Activated T-cell treated with anti-CD3 and anti-CD28 coated beads, Interleukin-2, amount 50 U/mL, for 1 hour (primary cell): ENCODE results near the gene WTAP.
"Not testable (repeated sequence)": the region's sequence is repeated elsewhere in the genome, so short reads cannot be mapped to it uniquely, and the experiment has no call there.

Source experiments
- DNase-seq: peaks from one replicate; pipeline ENCODE4 v3.0.0-alpha.2; 2020

The WTAP gene

GRCh38 chr6:159729598-159730331 lies 2.5 kb downstream of the WTAP start:
- DNase-seq: no peak

GRCh38 chr6:159730332-159730676 lies 3.0 kb downstream of the WTAP start:
- DNase-seq: no peak

- DNase-seq: not testable (repeated sequence)
These were observed 5.2 kb downstream of the WTAP start for GRCh38 chr6:159732550-159732949.

- not testable (repeated sequence) for DNase-seq
These were observed 6.1 kb downstream of the WTAP start for GRCh38 chr6:159733395-159733794.

GRCh38 chr6:159736908-159737307 lies 9.6 kb downstream of the WTAP start:
- no peak for DNase-seq

- no peak for DNase-seq
These were observed 12.0 kb downstream of the WTAP start for GRCh38 chr6:159739341-159739740.

GRCh38 chr6:159742165-159742564 lies 14.9 kb downstream of the WTAP start:
- DNase-seq: no peak

- DNase-seq: no peak
These were observed 17.8 kb downstream of the WTAP start for GRCh38 chr6:159745081-159745480.

GRCh38 chr6:159746759-159747158 lies 19.5 kb downstream of the WTAP start:
- DNase-seq: no peak

GRCh38 chr6:159748127-159748526 lies 20.8 kb downstream of the WTAP start:
- not testable (repeated sequence) for DNase-seq

- no peak for DNase-seq
These were observed 24.1 kb downstream of the WTAP start for GRCh38 chr6:159751448-159751847.

- no peak for DNase-seq
These were observed 26.0 kb downstream of the WTAP start for GRCh38 chr6:159753081-159753872.

GRCh38 chr6:159754401-159754800 lies 27.1 kb downstream of the WTAP start:
- no peak for DNase-seq

GRCh38 chr6:159754959-159755914 lies 27.9 kb downstream of the WTAP start:
- DNase-seq: no peak

- DNase-seq: no peak
These were observed 29.2 kb downstream of the WTAP start for GRCh38 chr6:159756508-159756907.

GRCh38 chr6:159758031-159759001 lies 31.0 kb downstream of the WTAP start:
- DNase-seq: no peak

GRCh38 chr6:159759645-159760044 lies 32.3 kb downstream of the WTAP start:
- no peak for DNase-seq

- no peak for DNase-seq
These were observed 33.3 kb downstream of the WTAP start for GRCh38 chr6:159760602-159761057.

- no peak for DNase-seq
These were observed 34.0 kb downstream of the WTAP start for GRCh38 chr6:159761129-159761872.

GRCh38 chr6:159761873-159762680 lies 34.8 kb downstream of the WTAP start, which contains the start of gene ACAT2:
TSS of gene ACAT2 (plus strand) at chr6:159762045. CDS start at chr6:159762088, 43 bp downstream.
- peak; percentile 89 for DNase-seq
